Measurements from ENCODE around the gene MTUS2.

DNA sequence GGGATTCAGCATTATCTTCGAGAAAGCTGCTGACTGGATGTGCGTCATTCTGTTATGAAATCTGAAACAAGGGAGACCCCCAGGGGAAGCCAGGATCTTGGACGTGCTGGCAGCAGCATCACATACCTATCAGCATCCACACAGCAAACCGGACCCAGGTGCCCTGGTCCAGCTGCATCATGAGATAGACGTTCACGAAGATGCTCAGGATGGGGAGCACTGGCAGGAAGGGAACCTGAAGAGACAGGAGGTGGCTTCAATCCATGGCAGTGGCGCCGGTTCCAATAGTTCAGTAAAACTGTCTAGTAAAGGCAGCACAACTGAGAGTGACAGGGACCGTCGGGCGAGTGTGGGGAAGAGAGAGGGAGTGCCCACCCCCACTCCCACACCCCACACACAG is 695.9 kb downstream of the MTUS2 start:
- TF ChIP-seq EZH2 (IDR thresholded peaks at IDR 0.05; ENCODE audit: borderline replicate concordance, insufficient read depth, low read length, poor library complexity, severe bottlenecking) (no peak), CTCF (IDR thresholded peaks at IDR 0.05; ENCODE audit: poor library complexity, severe bottlenecking) (no peak), TAF1 (IDR thresholded peaks at IDR 0.05; ENCODE audit: low read depth) (no peak), REST (IDR thresholded peaks at IDR 0.05; ENCODE audit: borderline replicate concordance) (no peak), MXI1 (conservative IDR thresholded peaks at IDR 0.05; ENCODE audit: poor library complexity, severe bottlenecking) (no peak)

Measured in neural cell (in vitro differentiated cells).